ENCODE measurements around the gene SPPL2C.

Gene SPPL2C

DNA sequence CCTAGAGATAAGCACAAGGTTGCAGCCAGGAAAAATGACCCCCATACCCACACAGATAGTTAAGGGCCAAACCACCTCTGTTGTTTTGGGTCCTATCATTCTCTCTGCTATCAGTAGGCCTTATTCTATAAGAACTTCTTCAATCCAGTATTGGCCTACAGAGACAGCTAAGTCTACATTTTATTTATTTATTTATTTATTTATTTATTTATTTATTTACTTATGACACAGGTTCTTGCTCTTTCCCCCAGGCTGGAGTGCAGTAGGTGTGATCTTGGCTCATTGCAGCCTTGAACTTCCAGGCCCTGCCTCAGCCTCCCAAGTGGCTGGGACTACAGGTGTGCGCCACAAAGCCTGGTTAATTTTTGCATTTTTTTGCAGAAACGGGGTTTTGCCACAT lies 42.2 kb downstream of the SPPL2C start:
- no peak for DNase-seq

DNA sequence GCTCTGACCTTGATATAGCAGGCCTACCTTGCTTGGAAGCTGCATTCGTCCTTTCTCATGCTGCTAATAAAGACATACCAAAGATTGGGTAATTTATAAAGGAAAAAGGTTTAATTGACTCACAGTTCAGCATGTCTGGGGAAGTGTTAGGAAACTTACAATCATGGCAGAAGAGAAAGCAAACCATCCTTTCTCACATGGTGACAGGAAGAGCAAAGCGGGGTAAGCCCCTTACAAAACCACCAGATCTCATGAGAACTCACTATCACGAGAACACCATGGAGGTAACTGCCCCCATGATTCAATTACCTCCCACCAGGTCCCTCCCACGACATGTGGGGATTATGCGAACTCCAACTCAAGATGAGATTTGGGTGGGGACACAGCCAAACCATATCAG lies 43.7 kb downstream of the SPPL2C start:
- DNase-seq: no peak

- DNase-seq: no peak
Measured at GRCh38 chr17:45889579-45889978, 44.9 kb downstream of the SPPL2C start.

DNA sequence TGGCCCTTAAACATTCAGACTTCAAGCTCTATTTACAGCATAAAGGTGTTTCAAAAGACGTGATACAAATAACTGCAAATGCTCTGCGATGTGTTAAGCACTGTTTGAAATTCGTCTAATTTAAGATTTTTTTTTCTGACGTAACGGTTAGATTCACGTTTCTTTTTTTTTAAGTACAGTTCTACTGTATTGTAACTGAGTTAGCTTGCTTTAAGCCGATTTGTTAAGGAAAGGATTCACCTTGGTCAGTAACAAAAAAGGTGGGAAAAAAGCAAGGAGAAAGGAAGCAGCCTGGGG lies 49.0 kb downstream of the SPPL2C start:
- DNase-seq: no peak

DNA sequence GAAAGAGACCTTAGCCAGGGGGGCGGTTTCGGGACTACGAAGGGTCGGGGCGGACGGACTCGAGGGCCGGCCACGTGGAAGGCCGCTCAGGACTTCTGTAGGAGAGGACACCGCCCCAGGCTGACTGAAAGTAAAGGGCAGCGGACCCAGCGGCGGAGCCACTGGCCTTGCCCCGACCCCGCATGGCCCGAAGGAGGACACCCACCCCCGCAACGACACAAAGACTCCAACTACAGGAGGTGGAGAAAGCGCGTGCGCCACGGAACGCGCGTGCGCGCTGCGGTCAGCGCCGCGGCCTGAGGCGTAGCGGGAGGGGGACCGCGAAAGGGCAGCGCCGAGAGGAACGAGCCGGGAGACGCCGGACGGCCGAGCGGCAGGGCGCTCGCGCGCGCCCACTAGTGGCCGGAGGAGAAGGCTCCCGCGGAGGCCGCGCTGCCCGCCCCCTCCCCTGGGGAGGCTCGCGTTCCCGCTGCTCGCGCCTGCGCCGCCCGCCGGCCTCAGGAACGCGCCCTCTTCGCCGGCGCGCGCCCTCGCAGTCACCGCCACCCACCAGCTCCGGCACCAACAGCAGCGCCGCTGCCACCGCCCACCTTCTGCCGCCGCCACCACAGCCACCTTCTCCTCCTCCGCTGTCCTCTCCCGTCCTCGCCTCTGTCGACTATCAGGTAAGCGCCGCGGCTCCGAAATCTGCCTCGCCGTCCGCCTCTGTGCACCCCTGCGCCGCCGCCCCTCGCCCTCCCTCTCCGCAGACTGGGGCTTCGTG lies 49.5 kb downstream of the SPPL2C start, which contains the start of gene MAPT:
TSS of gene MAPT (plus strand) at position 533 of the 763 bp plus-strand sequence. CDS start 67,784 bp downstream, outside the sequence.
- DNase-seq: peak; percentile 73 to 79

DNA sequence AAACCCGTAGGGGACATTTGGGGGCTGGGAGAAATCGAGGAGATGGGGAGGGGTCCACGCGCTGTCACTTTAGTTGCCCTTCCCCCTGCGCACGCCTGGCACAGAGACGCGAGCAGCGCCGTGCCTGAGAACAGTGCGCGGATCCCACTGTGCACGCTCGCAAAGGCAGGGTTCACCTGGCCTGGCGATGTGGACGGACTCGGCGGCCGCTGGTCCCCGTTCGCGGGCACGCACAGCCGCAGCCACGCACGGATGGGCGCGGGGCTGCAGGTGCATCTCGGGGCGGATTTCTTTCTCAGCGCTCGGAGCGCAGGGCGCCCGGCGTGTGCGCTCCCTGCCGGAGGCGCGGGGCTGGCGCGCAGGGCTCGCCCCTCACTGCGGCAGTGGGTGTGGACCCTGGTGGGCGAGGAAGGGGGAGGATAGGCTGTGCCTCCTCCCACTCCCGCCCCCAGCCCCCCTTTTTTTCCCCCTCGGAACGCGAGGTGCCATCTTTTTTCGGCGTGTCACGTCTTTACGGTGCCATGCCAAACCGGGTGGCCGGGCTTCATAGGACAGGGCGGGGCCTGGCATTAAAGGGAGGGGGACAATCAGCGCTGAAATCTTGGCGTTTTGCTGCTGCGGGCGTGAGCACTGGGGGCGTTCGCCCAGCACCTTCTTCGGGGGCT lies 50.8 kb downstream of the SPPL2C start:
- peak; percentile 18 to 28 for DNase-seq

GRCh38 chr17:45895969-45896785 lies 51.5 kb downstream of the SPPL2C start:
- DNase-seq: no peak
